Lower lobe of right lung (tissue), 2 donors: ENCODE data around the gene CACNA1B. TPM values are rescaled to one million over a fixed set of nuclear protein-coding genes. Genes with fewer than 3 reads are reported as not detected.

Source experiments
- ATAC-seq, 2 donors: fragments of 200-7000 bp; cut with Tn5 transposase; one replicate each; pipeline ENCODE4 v1.9.1; 2020 to 2022; ENCODE audit warnings: mild to moderate bottlenecking in 2 of 2, moderate library complexity in 2 of 2
- DNase-seq: peaks from one replicate; pipeline ENCODE4 v3.0.0-alpha.2; 2020
- H3K27ac ChIP-seq: fragments of 200-600 bp; one replicate; pipeline ENCODE4 v1.8.0; 2022
- H3K27me3 ChIP-seq: fragments of 200-600 bp; one replicate; pipeline ENCODE4 v1.8.0; 2022; ENCODE audit warnings: low read depth
- H3K36me3 ChIP-seq: fragments of 200-600 bp; one replicate; pipeline ENCODE4 v1.8.0; 2022; ENCODE audit warnings: mild to moderate bottlenecking
- H3K4me1 ChIP-seq: fragments of 200-600 bp; one replicate; pipeline ENCODE4 v1.8.0; 2022
- H3K4me3 ChIP-seq: fragments of 200-600 bp; one replicate; pipeline ENCODE4 v1.8.0; 2022; ENCODE audit warnings: mild to moderate bottlenecking
- H3K9me3 ChIP-seq: fragments of 200-600 bp; one replicate; pipeline ENCODE4 v1.8.0; 2022
- CTCF ChIP-seq: fragments of 200-600 bp; IDR thresholded peaks from one replicate; pipeline ENCODE4 v1.8.0; 2022; ENCODE audit warnings: antibody characterized with exemption, mild to moderate bottlenecking
- intact Hi-C: fragments of 100-400 bp; cut with DNase I; formaldehyde crosslinking; loops from one replicate; pipeline ENCODE4 v1.11.0; 2022
- total RNA-seq: library from RNA; stranded (reverse); fragmentation: NEBNext Ultra II Directional; extraction: Animal tissue kit (Norgen Biotek cat#: 25700); gene quantifications from one replicate; pipeline ENCODE4 v1.2.1, GENCODE V29; 2021
- donor health status: DM: no; HTN: yes; CAD: no; lungs with severe emphysema.

CACNA1B gene
- total RNA-seq, 1 donor from 2014 or later = 0.06 TPM

GRCh38 chr9:138114501-138115245, 237.1 kb downstream of the CACNA1B start:
- Histone ChIP-seq H3K36me3 (no peaks in the 10 kb centered on the region), H3K4me1 (no peaks in the 10 kb centered on the region), H3K4me3 (no peak overlapping the region), H3K27me3 (peaks cover 5% of the 10 kb centered on the region), H3K9me3 (no peaks in the 10 kb centered on the region), H3K27ac (no peak overlapping the region)
- intact Hi-C loops = no loop called here
- ATAC-seq (no peak), DNase-seq (no peak)
- TF ChIP-seq CTCF = no peak

GRCh38 chr9:138115506-138115905, 237.9 kb downstream of the CACNA1B start:
- H3K36me3 ChIP-seq = no peaks in the 10 kb centered on the region
- no peak for ATAC-seq

GRCh38 chr9:138116521-138116920, 238.9 kb downstream of the CACNA1B start:
- no peak overlapping the region for H3K4me3 ChIP-seq
- DNase-seq (no peak), ATAC-seq (no peak)
- H3K4me1 ChIP-seq = no peaks in the 10 kb centered on the region
- intact Hi-C loops = no loop called here
- H3K36me3 ChIP-seq = no peaks in the 10 kb centered on the region
- no peaks in the 10 kb centered on the region for H3K9me3 ChIP-seq
- H3K27ac ChIP-seq = no peak overlapping the region
- peaks cover 5% of the 10 kb centered on the region for H3K27me3 ChIP-seq
- TF ChIP-seq CTCF = no peak

More at GRCh38 chr9:138115506-138115905, 237.9 kb downstream of the CACNA1B start:
- H3K27ac ChIP-seq = no peak overlapping the region
- H3K4me3 ChIP-seq = no peak overlapping the region
- H3K9me3 ChIP-seq = no peaks in the 10 kb centered on the region
- H3K27me3 ChIP-seq = peaks cover 5% of the 10 kb centered on the region
- no peak for TF ChIP-seq CTCF
- DNase-seq = no peak
- intact Hi-C loops = no loop called here
- H3K4me1 ChIP-seq = no peaks in the 10 kb centered on the region

- H3K4me3 ChIP-seq = no peak overlapping the region
- peaks cover 5% of the 10 kb centered on the region for H3K27me3 ChIP-seq
- H3K9me3 ChIP-seq = no peaks in the 10 kb centered on the region
- ATAC-seq = no peak
- no peak for DNase-seq
- intact Hi-C loops = no loop called here
- no peak for TF ChIP-seq CTCF
- H3K36me3 ChIP-seq = no peaks in the 10 kb centered on the region
- H3K4me1 ChIP-seq = no peaks in the 10 kb centered on the region
- no peak overlapping the region for H3K27ac ChIP-seq
Observed at GRCh38 chr9:138117101-138117750, 239.6 kb downstream of the CACNA1B start.

GRCh38 chr9:138117836-138118235, 240.3 kb downstream of the CACNA1B start:
- TF ChIP-seq CTCF = no peak
- Histone ChIP-seq H3K4me1 (no peaks in the 10 kb centered on the region), H3K4me3 (no peak overlapping the region), H3K9me3 (no peaks in the 10 kb centered on the region), H3K36me3 (no peaks in the 10 kb centered on the region), H3K27me3 (peaks cover 5% of the 10 kb centered on the region), H3K27ac (no peak overlapping the region)
- DNase-seq (no peak), ATAC-seq (no peak)
- intact Hi-C loops = no loop called here
